Fibroblast of lung (primary cell): ENCODE results near the gene SRD5A2. TPM values are rescaled to one million over a fixed set of nuclear protein-coding genes. Genes with fewer than 3 reads are reported as not detected.

Experiments
- DNase-seq, 2 donors: peaks; one replicate each; pipeline versions ENCODE4 v3.0.0 to v3.0.0-alpha.2; 2010; ENCODE audit warnings: low read depth in 2 of 2
- H2AFZ ChIP-seq: 2 replicates; pipeline ENCODE4 v1.5.1; 2012; ENCODE audit warnings: low read length, control low read depth, inconsistent platforms
- H3K27ac ChIP-seq: 2 replicates; pipeline ENCODE4 v1.5.1; 2011; ENCODE audit warnings: low read length, control low read depth; ENCODE audit not compliant: insufficient read depth
- H3K27me3 ChIP-seq: 2 replicates; pipeline ENCODE4 v1.5.1; 2011; ENCODE audit warnings: mild to moderate bottlenecking, low read length; ENCODE audit not compliant: control insufficient read depth, insufficient read depth
- H3K36me3 ChIP-seq: 2 replicates; pipeline ENCODE4 v1.5.1; 2011; ENCODE audit warnings: low read length; ENCODE audit not compliant: control insufficient read depth, insufficient read depth
- H3K4me1 ChIP-seq: 2 replicates; pipeline ENCODE4 v1.5.1; 2011; ENCODE audit warnings: low read length; ENCODE audit not compliant: control insufficient read depth, insufficient read depth; ENCODE audit errors: extremely low read depth
- H3K4me2 ChIP-seq: 2 replicates; pipeline ENCODE4 v1.5.1; 2011; ENCODE audit warnings: low read length, control low read depth; ENCODE audit not compliant: insufficient read depth; ENCODE audit errors: extremely low read depth
- H3K4me3 ChIP-seq, 4 experiments: fragments of 200-600 bp in 1 of 4; sonication (generic) in 1 of 4; replicated peaks in 1 of 4; 2 replicates each; pipeline ENCODE4 v1.5.1; 2011 to 2016; ENCODE audit warnings: low read length in 4 of 4, low read depth in 3 of 4, mild to moderate bottlenecking in 3 of 4, control low read depth in 2 of 4, inconsistent platforms in 1 of 4, mixed read lengths in 1 of 4; ENCODE audit not compliant: insufficient read depth in 1 of 4; ENCODE audit errors: control extremely low read depth in 1 of 4
- H3K79me2 ChIP-seq: 2 replicates; pipeline ENCODE4 v1.5.1; 2012; ENCODE audit warnings: mild to moderate bottlenecking, low read length, inconsistent platforms; ENCODE audit not compliant: control insufficient read depth, insufficient read depth
- H3K9ac ChIP-seq: 2 replicates; pipeline ENCODE4 v1.5.1; 2011; ENCODE audit warnings: mild to moderate bottlenecking, low read length, control low read depth; ENCODE audit not compliant: insufficient read depth
- H3K9me3 ChIP-seq: 2 replicates; pipeline ENCODE4 v1.5.1; 2012; ENCODE audit warnings: low read depth, low read length; ENCODE audit not compliant: control insufficient read depth, insufficient read depth
- H4K20me1 ChIP-seq: 2 replicates; pipeline ENCODE4 v1.5.1; 2011; ENCODE audit warnings: low read length; ENCODE audit not compliant: control insufficient read depth, insufficient read depth; ENCODE audit errors: extremely low read depth
- EZH2 ChIP-seq: IDR thresholded peaks from 2 replicates; pipeline ENCODE4 v1.5.1; 2012; ENCODE audit warnings: low read length, control low read depth, mild to moderate bottlenecking; ENCODE audit errors: missing control alignments
- polyA plus RNA-seq, 2 donors: library from polyadenylated mRNA; depleted of rRNA in 1 of 2; stranded (reverse) in 1 of 2; unstranded in 1 of 2; fragments of >200 nt; gene quantifications; 2 replicates each; pipeline ENCODE4 v1.2.1, GENCODE V29; 2011 to 2012; ENCODE audit warnings: missing spikeins in 1 of 2
- total RNA-seq: library from RNA; depleted of rRNA; stranded (reverse); fragments of >200 nt; gene quantifications from 2 replicates; pipeline ENCODE4 v1.2.1, GENCODE V29; 2014
- TF ChIP-seq, protein P1 (sequence below), 2 donors: IDR thresholded peaks in 1 of 2; conservative IDR thresholded peaks in 1 of 2; 1 replicate in 1 of 2; 2 replicates in 1 of 2; pipeline ENCODE4 v1.5.1; 2011 to 2012; ENCODE audit warnings: low read length in 2 of 2, control low read depth in 1 of 2, inconsistent platforms in 1 of 2, low read depth in 1 of 2, mild to moderate bottlenecking in 1 of 2

Gene SRD5A2
- total and polyA plus RNA-seq, 2 donors (not counting 1 experiment from before 2014, with no cell fraction given), result not detected

DNA sequence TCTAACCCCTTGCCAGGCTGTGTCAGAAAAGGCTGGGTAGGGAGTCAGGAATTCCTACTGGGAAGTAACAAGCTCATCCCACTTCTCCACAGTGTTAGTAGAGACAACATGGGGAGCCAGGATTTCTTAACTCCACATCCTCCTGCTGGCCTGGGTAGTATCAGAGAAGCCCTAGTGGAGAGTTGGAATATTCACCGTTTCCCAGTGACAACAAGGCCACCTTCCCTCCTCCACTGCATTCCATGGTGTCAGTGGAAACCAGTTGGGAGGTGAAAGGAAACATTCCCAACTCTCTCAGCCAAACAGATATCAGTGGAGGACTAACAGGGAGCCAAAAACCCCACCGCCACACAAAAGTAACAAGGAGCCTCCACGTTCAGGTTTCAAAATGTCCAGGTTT is 41.2 kb downstream of the SRD5A2 start:
- TF ChIP-seq, protein P1, sequence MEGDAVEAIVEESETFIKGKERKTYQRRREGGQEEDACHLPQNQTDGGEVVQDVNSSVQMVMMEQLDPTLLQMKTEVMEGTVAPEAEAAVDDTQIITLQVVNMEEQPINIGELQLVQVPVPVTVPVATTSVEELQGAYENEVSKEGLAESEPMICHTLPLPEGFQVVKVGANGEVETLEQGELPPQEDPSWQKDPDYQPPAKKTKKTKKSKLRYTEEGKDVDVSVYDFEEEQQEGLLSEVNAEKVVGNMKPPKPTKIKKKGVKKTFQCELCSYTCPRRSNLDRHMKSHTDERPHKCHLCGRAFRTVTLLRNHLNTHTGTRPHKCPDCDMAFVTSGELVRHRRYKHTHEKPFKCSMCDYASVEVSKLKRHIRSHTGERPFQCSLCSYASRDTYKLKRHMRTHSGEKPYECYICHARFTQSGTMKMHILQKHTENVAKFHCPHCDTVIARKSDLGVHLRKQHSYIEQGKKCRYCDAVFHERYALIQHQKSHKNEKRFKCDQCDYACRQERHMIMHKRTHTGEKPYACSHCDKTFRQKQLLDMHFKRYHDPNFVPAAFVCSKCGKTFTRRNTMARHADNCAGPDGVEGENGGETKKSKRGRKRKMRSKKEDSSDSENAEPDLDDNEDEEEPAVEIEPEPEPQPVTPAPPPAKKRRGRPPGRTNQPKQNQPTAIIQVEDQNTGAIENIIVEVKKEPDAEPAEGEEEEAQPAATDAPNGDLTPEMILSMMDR (conservative IDR thresholded peaks at IDR 0.05 in 1 of 2, IDR thresholded peaks at IDR 0.05 in 1 of 2; ENCODE audit: low read depth in 1 of 2, low read length in 2 of 2), result no peak
- no peak for TF ChIP-seq EZH2
- H3K79me2 ChIP-seq, result no peaks in the 10 kb centered on the region
- no peak overlapping the region for H3K27ac ChIP-seq
- H3K4me1 ChIP-seq, result no peaks in the 10 kb centered on the region
- H2AFZ ChIP-seq, result no peak overlapping the region
- H4K20me1 ChIP-seq, result no peaks in the 10 kb centered on the region
- DNase-seq, result no peak
- no peaks in the 10 kb centered on the region for H3K9me3 ChIP-seq
- no peak overlapping the region for H3K9ac ChIP-seq
- H3K4me2 ChIP-seq, result no peak overlapping the region
- no peaks in the 10 kb centered on the region for H3K36me3 ChIP-seq
- no peaks in the 10 kb centered on the region for H3K27me3 ChIP-seq
- H3K4me3 ChIP-seq, result no peak overlapping the region

DNA sequence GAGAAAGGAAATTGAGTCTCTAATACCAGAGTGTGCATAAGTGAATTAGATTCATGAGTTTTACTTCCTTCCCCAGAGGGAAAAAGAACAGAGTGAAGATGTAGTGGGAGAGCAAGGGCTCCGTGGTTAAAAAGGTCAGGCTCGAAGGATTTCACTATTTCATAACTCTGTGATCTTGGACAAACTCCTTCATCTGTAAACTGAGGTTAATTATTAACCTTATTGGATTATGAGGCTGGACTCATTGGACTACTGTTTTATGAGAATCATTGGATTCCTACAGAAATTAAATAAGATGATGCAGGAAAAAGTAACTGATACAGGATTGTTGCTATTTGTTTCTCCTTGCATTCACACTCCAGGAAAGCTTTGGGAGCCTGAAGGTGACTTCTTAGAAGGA is 45.0 kb downstream of the SRD5A2 start:
- Histone ChIP-seq H2AFZ (no peak overlapping the region), H3K36me3 (no peaks in the 10 kb centered on the region), H3K9me3 (no peaks in the 10 kb centered on the region), H3K27ac (no peak overlapping the region), H3K79me2 (no peaks in the 10 kb centered on the region), H4K20me1 (no peaks in the 10 kb centered on the region), H3K4me3 (no peak overlapping the region), H3K4me2 (no peak overlapping the region), H3K9ac (no peak overlapping the region), H3K4me1 (no peaks in the 10 kb centered on the region), H3K27me3 (no peaks in the 10 kb centered on the region)
- no peak for DNase-seq
- no peak for TF ChIP-seq EZH2
- TF ChIP-seq, protein P1 (conservative IDR thresholded peaks at IDR 0.05 in 1 of 2, IDR thresholded peaks at IDR 0.05 in 1 of 2; ENCODE audit: low read depth in 1 of 2, low read length in 2 of 2), result no peak

DNA sequence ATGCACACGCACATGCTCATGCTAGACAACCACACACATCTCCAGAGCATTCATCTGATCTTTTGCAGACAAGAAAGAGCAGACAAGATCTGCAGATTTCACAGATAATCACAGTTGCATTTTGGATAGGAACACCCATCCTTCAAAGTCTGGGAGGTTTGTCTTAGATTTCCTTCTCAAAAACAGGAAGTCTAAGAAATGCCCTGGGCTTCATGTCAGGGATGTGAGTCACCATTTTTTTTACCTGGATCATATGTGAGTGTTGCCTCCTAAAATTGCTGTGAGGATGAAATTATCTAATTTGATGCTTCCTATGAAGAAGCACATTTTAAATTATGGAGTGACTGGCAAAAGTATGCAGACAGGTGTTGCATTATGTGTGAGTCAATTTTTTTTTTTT is 46.1 kb downstream of the SRD5A2 start:
- H3K36me3 ChIP-seq, result no peaks in the 10 kb centered on the region
- no peak overlapping the region for H3K27ac ChIP-seq
- H3K9ac ChIP-seq, result no peak overlapping the region
- H3K27me3 ChIP-seq, result no peaks in the 10 kb centered on the region
- H3K4me2 ChIP-seq, result no peak overlapping the region
- TF ChIP-seq, protein P1 (conservative IDR thresholded peaks at IDR 0.05 in 1 of 2, IDR thresholded peaks at IDR 0.05 in 1 of 2; ENCODE audit: low read depth in 1 of 2, low read length in 2 of 2), result no peak
- TF ChIP-seq EZH2, result no peak
- no peaks in the 10 kb centered on the region for H4K20me1 ChIP-seq
- no peak overlapping the region for H2AFZ ChIP-seq
- H3K4me3 ChIP-seq, result no peak overlapping the region
- H3K79me2 ChIP-seq, result no peaks in the 10 kb centered on the region
- no peak for DNase-seq
- H3K4me1 ChIP-seq, result no peaks in the 10 kb centered on the region
- H3K9me3 ChIP-seq, result no peaks in the 10 kb centered on the region
